ENCODE data around the gene TIMP2.
"Not testable (repeated sequence)": the region's sequence is repeated elsewhere in the genome, so short reads cannot be mapped to it uniquely, and the experiment has no call there.

TIMP2 gene, protein sequence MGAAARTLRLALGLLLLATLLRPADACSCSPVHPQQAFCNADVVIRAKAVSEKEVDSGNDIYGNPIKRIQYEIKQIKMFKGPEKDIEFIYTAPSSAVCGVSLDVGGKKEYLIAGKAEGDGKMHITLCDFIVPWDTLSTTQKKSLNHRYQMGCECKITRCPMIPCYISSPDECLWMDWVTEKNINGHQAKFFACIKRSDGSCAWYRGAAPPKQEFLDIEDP

DNA sequence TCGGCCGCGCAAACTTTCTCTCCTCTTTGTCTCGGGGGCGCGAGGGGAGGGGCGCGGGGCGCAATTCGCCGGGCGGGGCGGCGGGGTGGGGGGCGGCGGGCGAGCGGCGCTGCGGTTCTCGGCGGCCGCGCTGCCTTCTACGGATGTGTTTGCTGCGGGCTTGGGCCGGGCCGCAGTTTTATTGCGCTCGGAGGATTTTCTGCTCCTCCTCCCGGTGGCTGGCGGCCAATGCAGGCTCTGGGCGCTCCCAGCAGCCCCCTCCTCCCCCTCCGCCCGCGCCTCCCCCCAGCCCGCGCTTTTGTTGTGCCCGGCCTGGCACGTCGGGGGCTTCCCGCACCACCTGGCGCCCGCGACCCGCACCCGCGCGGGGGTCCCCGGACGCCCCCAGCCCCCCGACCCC is at the start of gene TIMP2:
TIMP2 (minus strand) TSS at position 154 of the 400 bp plus-strand sequence. CDS start 299 bp downstream, outside the sequence.
- peak; percentile 88 for DNase-seq

DNA sequence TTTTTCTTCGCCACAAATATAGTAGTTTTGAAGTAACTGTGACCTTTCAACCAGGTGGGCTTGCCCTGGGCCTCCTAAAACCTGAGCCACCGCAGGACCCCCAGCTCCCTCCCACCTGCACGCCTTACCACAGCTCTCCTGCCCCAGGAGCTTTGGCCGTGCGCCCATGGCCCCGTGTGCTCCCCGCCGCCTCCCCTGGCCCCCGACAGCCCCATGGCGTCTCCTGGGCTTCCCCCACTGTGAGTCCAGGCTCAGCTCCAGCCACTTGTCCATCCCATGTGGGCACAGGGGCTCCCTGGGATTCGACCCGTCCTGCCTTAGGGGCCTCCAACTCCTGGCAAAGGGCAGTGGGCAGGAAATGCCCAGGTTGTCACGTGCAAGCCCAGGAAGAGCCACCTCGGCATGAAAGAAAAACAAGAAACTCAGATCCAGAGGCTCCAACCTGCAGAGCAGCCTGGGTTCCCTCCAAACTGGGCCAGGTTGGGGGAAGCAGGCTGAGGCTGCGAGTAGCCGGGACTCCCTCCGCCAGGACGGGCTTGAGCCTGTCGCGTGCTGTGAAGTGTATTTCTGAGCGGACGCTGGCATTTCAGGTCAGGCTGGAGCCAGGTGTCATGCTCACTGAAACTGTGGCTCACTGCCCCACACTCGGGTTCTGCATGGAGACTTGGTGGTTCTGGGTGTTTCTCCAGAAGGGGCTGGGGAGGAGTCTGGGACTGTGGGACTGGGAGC is 48.8 kb upstream of the TIMP2 start:
- no peak for DNase-seq

DNA sequence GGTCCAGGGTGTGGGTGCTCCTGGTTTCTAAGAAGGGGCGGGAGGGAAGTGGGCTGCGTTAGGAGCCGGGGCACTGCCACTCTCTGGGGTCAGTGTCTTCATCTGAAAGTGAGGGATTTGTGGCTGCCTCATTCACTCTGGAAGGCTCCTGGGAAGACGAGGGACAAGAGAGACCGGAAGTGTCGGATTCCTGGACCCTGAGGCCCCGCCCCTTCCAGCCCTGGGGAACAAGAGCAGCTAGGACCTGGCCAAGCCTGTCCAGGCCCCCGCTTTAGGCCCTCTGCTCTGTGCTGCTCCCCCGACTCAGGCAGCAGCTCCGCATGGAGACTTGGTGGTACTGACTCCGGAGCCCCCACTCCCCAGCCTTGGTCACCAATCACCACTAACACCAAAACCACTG is 48.0 kb upstream of the TIMP2 start:
- DNase-seq: no peak

DNA sequence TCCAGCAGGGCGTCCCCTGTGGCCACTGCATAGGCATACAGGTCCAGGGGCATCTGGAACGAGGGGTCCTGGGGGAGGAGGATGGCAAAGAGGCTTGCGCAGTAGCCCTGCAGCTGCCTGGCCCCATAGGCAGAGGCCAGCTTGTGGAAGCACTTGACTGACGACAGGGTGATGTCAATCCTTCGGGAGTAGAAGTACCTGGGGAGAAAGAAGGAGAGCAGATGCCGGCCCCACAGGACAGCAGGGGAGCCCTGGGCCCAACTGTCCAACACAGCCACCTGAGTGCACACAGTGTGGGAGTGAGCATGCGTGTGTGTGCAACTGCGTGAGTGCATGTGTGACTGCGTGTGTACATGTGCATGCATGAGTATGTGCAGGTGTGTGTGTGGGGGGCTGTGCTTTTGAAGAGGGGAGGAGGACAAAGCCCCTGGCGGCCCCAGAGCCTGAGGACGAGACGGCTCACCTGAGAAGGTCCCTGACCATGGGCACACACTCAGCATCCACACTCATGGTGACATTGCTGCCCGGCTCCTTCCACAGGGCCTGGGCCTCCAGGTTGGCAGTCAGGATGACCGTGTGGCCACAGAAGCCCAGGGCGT is 47.4 kb upstream of the TIMP2 start:
- no peak for DNase-seq

GRCh38 chr17:78971756-78972506 is 46.7 kb upstream of the TIMP2 start:
- DNase-seq: no peak

- peak; percentile 84 for DNase-seq
Observed at GRCh38 chr17:78970834-78971755, 45.9 kb upstream of the TIMP2 start.

DNA sequence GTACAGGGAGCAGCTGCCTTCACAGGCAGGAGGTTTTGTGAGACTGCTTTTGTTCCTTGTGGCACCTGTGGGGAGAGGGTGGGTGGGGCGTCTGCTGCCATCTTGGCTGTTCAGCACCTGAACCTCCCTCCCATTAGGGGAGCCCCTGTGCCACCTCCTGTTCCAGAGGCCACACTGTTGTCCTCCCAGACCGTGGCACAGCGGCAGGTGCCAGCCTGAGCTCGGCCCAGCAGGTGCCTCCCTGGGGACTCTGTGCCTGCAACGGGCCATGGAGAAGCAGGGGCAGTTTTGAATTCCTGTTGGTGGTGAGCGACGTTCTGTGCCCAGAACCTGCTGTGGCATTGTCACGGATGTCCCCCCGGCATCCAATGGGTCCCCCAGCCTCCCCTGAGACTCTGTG is 44.7 kb upstream of the TIMP2 start:
- no peak for DNase-seq

DNA sequence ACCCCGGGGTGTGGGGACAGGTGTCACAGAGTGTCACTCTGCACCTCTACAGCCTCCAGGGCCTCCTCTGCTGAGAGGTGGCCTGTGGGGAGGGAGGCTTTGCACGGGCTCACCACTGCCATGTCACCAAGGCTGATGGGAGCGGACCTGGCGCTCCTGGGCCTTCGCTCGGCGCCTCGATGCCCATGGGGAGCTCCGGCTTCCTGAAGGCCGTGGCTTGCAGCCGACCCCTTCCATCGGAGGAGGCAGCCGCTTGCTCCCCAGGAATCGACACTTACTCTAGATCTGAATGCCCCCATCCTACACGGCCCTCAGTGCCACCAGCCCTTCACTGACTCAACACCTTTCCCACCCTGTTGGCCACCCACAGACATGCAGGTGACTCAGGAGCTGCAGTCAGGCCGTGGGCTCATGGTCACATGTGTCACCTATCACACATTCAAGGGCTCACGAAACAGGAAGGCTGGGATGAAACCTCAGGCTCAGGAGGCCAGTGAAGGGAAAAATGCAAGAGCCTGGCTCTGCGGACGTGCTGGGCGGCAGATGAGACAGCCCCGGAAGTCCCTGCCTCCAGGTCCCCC is 42.7 kb upstream of the TIMP2 start:
- DNase-seq: no peak

DNA sequence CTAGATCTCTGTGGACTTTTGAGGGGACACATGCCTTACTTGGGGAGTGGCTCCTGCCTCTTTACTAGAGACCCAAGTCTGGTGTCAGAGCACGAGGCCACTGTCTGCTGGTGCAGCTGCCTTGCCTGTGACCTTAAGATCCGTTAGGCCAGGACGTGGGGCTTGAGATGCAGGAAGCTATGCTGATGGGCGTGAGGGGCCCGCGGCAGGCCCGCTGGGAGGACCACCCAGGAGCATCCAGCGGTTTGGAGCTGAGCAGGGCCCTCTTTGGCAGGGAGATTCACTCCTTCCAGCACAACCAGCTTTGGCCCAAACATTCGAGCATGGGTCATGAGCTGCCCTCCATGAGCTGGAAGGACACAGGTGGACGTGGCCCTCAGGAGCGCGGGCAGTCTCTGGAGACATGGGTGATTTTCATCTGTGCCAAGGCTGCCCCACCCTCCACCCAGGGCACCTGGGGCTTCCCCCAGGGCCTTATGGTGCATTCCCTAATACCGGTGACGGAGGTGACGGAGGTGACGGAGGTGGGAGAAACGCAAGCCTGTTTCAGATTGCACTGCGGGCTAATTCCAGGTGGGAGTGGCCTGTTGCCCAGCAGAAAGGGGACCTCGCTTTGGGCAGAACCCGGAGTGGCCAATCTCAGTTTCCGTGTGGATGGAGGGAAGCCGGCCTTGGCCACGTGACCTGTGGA is 41.9 kb upstream of the TIMP2 start:
- no peak for DNase-seq

- DNase-seq: no peak
Observed at GRCh38 chr17:78966123-78966813, 41.1 kb upstream of the TIMP2 start.

GRCh38 chr17:78965491-78965924 is 40.3 kb upstream of the TIMP2 start:
- DNase-seq: peak; percentile 50

GRCh38 chr17:78963378-78963777 is 38.2 kb upstream of the TIMP2 start:
- no peak for DNase-seq

- not testable (repeated sequence) for DNase-seq
Observed at GRCh38 chr17:78962984-78963348, 37.8 kb upstream of the TIMP2 start.

- DNase-seq: no peak
Observed at GRCh38 chr17:78962345-78962983, 37.3 kb upstream of the TIMP2 start.

DNA sequence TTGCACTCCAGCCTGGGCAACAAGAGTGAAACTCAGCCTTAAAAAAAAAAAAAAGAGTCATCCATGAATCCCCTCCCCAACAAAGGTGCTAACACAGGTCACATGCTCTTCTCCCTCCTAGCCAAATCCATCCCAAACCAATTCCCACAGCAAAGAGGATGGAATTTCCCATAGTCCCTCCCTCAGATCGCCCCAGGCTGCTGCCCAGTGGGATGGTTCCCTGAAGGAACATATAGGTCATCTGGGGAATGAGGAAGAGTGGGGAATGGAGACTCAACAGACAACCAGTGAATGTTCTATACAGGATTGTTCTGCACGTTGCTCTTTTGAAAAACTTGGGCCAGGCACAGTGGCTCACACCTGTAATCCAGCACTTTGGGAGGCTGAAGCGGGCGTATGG is 36.4 kb upstream of the TIMP2 start:
- no peak for DNase-seq

GRCh38 chr17:78960928-78961327 is 35.7 kb upstream of the TIMP2 start:
- DNase-seq: no peak

DNA sequence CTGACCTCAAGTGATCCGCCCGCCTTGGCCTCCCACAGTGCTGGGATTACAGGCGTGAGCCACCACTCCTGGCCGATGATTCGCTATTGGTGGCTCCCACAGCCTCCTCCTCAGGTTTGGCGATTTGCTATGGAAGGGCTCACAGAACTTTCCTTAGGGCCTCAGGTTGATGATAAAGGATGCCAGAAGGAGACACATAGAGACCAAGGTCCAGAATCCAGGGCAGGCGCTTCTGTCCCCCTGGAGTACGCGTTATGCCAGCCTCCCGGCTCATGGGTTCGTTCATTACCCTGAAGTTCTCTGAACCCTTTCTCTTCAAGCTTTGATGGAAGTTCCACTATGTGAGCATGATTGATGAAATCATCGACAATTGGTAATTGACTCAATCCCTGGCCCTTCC is 34.6 kb upstream of the TIMP2 start:
- no peak for DNase-seq

DNA sequence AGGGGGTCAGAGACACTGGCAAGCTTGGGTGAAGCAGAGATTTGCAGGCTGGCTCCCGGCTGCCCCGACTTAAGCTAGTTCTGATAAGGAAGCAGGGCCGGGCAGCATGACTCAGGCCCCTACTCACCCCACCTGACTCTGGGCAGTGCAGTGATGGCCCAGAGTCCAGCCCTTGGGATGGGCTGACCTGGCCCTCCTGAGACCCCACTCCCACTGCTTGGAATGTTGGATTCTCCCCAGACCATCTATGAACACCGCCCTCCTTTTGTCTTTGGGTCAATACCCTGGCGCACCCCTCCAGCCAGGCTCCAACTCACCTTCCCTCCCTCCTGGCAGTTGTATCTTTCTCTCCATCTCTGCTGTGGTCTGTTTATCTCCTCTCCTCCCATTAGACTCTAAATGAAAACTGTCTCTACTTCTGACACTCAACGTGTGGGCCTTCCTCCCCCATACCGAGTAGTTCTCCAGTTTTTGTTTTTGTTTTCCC is 33.5 kb upstream of the TIMP2 start:
- no peak for DNase-seq

DNA sequence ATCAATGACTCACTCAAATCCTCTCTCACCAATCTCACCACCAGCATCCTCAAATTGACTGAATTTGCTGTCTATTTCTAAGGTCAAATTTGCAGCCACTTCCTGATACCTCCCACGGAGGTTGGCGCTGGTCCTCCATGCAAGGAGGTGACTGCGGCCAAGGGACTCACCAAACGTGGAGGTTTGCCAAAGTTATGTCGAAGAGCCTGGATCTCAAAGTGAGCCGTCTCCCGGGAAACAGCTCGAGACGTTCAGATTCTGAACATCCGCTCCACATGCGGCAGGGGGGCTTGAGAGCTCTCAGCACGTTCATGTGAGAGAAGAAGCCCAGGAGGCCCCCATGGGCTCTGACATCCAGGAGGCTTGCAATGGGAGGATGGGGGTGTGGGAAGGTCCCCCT is 31.9 kb upstream of the TIMP2 start:
- DNase-seq: no peak

GRCh38 chr17:78956254-78956653 is 31.1 kb upstream of the TIMP2 start:
- no peak for DNase-seq

Data from RPMI8226 (cell line).